ENCODE data around the gene SNX13.

SNX13 gene

DNA sequence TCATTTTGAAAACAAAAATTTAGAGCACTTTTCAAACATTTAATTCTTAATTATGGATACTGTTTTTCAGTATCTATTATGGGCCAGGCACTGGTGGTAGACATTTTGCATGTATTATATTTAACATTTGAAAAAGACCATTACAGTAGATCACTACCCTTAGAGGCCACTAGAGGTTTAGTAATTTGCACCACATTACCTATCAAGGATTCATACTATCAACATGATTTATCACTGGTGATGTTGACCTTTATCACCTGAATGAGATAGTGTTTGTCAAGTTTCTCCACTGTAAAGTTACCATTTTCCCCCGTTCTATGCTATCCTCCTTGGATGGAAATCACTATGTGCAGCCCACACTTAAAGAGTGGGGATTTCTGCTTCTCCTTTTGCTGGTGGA is 4.4 kb upstream of the SNX13 start:
- DNase-seq (ENCODE audit: extremely low spot score), result no peak
- CTCF ChIA-PET, result no interaction called here
- TF ChIP-seq PKNOX1 (IDR thresholded peaks at IDR 0.05) (peak; percentile 34; the same call in 1 of the 2 replicates), FOXK2 (IDR thresholded peaks at IDR 0.05) (no peak), BHLHE40 (IDR thresholded peaks at IDR 0.05; ENCODE audit: borderline replicate concordance) (no peak), CTBP1 (IDR thresholded peaks at IDR 0.05; ENCODE audit: borderline replicate concordance) (no peak)
- POLR2A ChIA-PET, result no interaction called here

DNA sequence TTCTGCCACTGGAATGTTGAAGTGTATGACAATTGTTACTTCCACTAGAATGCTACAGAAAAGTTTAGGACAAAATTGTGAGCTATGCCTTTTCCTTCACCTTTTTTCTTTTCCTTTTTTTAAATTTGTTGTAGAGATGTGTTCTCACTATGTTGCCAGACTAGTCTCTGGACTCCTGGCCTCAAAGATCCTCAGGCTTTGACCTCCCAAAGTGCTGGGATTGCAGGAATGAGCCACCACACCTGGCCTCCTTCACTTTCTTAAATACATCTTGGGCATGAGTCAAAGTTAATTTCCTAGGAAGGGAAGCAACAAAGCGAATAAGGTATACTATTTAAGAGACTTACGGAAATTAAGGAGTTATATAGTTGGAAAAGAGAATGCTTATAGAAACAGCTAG is 2.7 kb upstream of the SNX13 start:
- no peak for DNase-seq (ENCODE audit: extremely low spot score)
- ChIA-PET POLR2A (no interaction called here), CTCF (no interaction called here)
- TF ChIP-seq HDGF (IDR thresholded peaks at IDR 0.05; ENCODE audit: borderline replicate concordance) (no peak), FOXM1 (IDR thresholded peaks at IDR 0.05; ENCODE audit: borderline replicate concordance) (no peak), TARDBP (IDR thresholded peaks at IDR 0.05) (no peak), SP1 (IDR thresholded peaks at IDR 0.05) (no peak), BHLHE40 (IDR thresholded peaks at IDR 0.05; ENCODE audit: borderline replicate concordance) (no peak), PKNOX1 (IDR thresholded peaks at IDR 0.05) (no peak), LEF1 (IDR thresholded peaks at IDR 0.05; ENCODE audit: borderline replicate concordance) (no peak), NFRKB (IDR thresholded peaks at IDR 0.05) (no peak), ELF4 (IDR thresholded peaks at IDR 0.05) (no peak), ARNT (IDR thresholded peaks at IDR 0.05) (no peak), CTBP1 (IDR thresholded peaks at IDR 0.05; ENCODE audit: borderline replicate concordance) (no peak), L3MBTL2 (conservative IDR thresholded peaks at IDR 0.05) (no peak), FOXK2 (IDR thresholded peaks at IDR 0.05) (no peak), SUZ12 (IDR thresholded peaks at IDR 0.05) (no peak)

GRCh38 chr7:17942231-17942630 is 1.9 kb upstream of the SNX13 start:
- TF ChIP-seq ELF4 (IDR thresholded peaks at IDR 0.05), result no peak
- no peak for TF ChIP-seq TARDBP (IDR thresholded peaks at IDR 0.05)
- no peak for TF ChIP-seq BHLHE40 (IDR thresholded peaks at IDR 0.05; ENCODE audit: borderline replicate concordance)
- TF ChIP-seq LEF1 (IDR thresholded peaks at IDR 0.05; ENCODE audit: borderline replicate concordance), result no peak
- no peak for TF ChIP-seq PKNOX1 (IDR thresholded peaks at IDR 0.05)
- no peak for TF ChIP-seq SP1 (IDR thresholded peaks at IDR 0.05)
- TF ChIP-seq L3MBTL2 (conservative IDR thresholded peaks at IDR 0.05), result no peak
- TF ChIP-seq NFRKB (IDR thresholded peaks at IDR 0.05), result no peak
- TF ChIP-seq HDGF (IDR thresholded peaks at IDR 0.05; ENCODE audit: borderline replicate concordance), result no peak
- TF ChIP-seq ARNT (IDR thresholded peaks at IDR 0.05), result no peak
- no peak for TF ChIP-seq FOXK2 (IDR thresholded peaks at IDR 0.05)
- no peak for TF ChIP-seq FOXM1 (IDR thresholded peaks at IDR 0.05; ENCODE audit: borderline replicate concordance)
- TF ChIP-seq ZNF384 (IDR thresholded peaks at IDR 0.05), result no peak
- TF ChIP-seq CTBP1 (IDR thresholded peaks at IDR 0.05; ENCODE audit: borderline replicate concordance), result no peak
- no peak for TF ChIP-seq FOXA1 (IDR thresholded peaks at IDR 0.05)
- TF ChIP-seq SUZ12 (IDR thresholded peaks at IDR 0.05), result no peak
- ChIA-PET POLR2A (no interaction called here), CTCF (interaction anchor here (0.6 kb wide), 2 partner anchors 77 to 150 kb away, joined by 3 to 4 read pairs; no protein-coding TSS in a partner anchor)
- DNase-seq (ENCODE audit: extremely low spot score), result no peak

GRCh38 chr7:17940951-17941431 is 697 bp upstream of the SNX13 start:
- peak; percentile 13 for DNase-seq (ENCODE audit: extremely low spot score)
- TF ChIP-seq CTBP1 (IDR thresholded peaks at IDR 0.05; ENCODE audit: borderline replicate concordance) (no peak), FOXA1 (IDR thresholded peaks at IDR 0.05) (no peak), HDGF (IDR thresholded peaks at IDR 0.05; ENCODE audit: borderline replicate concordance) (no peak), L3MBTL2 (conservative IDR thresholded peaks at IDR 0.05) (no peak), ARNT (IDR thresholded peaks at IDR 0.05) (no peak), LEF1 (IDR thresholded peaks at IDR 0.05; ENCODE audit: borderline replicate concordance) (no peak), PKNOX1 (IDR thresholded peaks at IDR 0.05) (no peak), ELF4 (IDR thresholded peaks at IDR 0.05) (no peak), BHLHE40 (IDR thresholded peaks at IDR 0.05; ENCODE audit: borderline replicate concordance) (no peak), FOXM1 (IDR thresholded peaks at IDR 0.05; ENCODE audit: borderline replicate concordance) (no peak), ZNF384 (IDR thresholded peaks at IDR 0.05) (no peak), NFRKB (IDR thresholded peaks at IDR 0.05) (no peak), SUZ12 (IDR thresholded peaks at IDR 0.05) (no peak), FOXK2 (IDR thresholded peaks at IDR 0.05) (no peak), SP1 (IDR thresholded peaks at IDR 0.05) (no peak), TARDBP (IDR thresholded peaks at IDR 0.05) (no peak)
- ChIA-PET CTCF (no interaction called here), POLR2A (no interaction called here)

DNA sequence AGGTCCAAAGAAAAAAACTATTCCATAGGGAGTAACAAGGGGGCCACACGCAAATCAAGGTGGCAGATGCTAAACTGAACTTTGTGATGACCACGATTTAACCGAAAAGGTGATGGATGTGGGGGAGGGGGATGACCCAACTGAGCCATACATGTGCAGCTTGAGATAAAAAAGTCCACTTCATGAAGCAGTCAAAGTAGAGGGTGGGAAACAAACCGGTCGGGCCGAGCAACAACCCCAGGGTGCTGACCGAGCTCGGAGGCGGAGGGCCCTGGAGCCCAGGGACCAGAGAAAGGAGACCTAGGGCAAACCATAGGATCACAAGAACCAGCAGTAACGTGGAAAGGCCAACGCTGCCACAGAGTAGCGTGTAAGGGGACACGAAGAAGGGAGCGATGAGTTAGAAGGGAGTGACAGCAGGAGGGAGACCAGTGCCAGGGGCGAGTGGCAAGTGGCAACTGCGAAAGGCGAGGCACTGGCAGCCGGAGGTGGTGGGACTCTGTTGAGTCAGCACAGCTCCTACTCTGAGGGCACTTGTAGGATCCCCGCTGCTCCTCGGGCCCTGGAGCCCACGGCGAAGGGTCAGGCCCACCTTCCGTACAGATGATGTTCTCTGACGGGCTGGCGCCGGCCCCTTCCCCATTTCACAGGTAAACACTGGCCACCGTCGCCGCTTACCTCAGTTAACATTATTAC is 540 bp downstream of the SNX13 start:
- CTCF ChIA-PET, result no interaction called here
- peak; percentile 42 for DNase-seq (ENCODE audit: extremely low spot score)
- POLR2A ChIA-PET, result interaction anchor here (0.8 to 1.0 kb wide), 2 partner anchors 13 to 129 kb away, joined by 3 to 4 read pairs; no protein-coding TSS in a partner anchor
- TF ChIP-seq ZNF384 (IDR thresholded peaks at IDR 0.05), result peak; percentile 49
- TF ChIP-seq ARNT (IDR thresholded peaks at IDR 0.05), result no peak
